SU-DHL-6 (cell line): ENCODE data around the gene ITGA2B.

Source experiments
- H2AFZ ChIP-seq: fragments of 200-600 bp; sonication (generic); 2 replicates; pipeline ENCODE4 v1.6.1; 2014; ENCODE audit warnings: low read depth, mild to moderate bottlenecking, moderate library complexity, mixed read lengths, antibody characterized with exemption, low read length; ENCODE audit not compliant: severe bottlenecking
- H3F3A ChIP-seq: fragments of 200-600 bp; shearing (Covaris generic); 2 replicates; pipeline ENCODE4 v1.6.0; 2016; ENCODE audit warnings: antibody characterized with exemption, mild to moderate bottlenecking; ENCODE audit not compliant: insufficient read depth
- H3K27ac ChIP-seq: fragments of 200-600 bp; sonication (generic); 2 replicates; pipeline ENCODE4 v1.5.1; 2016; ENCODE audit warnings: low read depth, mild to moderate bottlenecking, low read length, moderate library complexity, mixed read lengths
- H3K27me3 ChIP-seq: fragments of 200-600 bp; sonication (generic), shearing (Covaris generic); 2 replicates; pipeline ENCODE4 v1.6.0; 2014; ENCODE audit warnings: mild to moderate bottlenecking, low read length
- H3K36me3 ChIP-seq: fragments of 200-600 bp; sonication (generic); 2 replicates; pipeline ENCODE4 v1.6.1; 2014; ENCODE audit warnings: mild to moderate bottlenecking, low read length, mixed read lengths
- H3K4me2 ChIP-seq: fragments of 300-600, 200-600 bp; shearing (Covaris generic), sonication (generic); 2 replicates; pipeline ENCODE4 v1.6.0; 2014; ENCODE audit warnings: low read length, low read depth, mild to moderate bottlenecking; ENCODE audit not compliant: poor library complexity, severe bottlenecking
- H3K4me3 ChIP-seq: fragments of 200-600 bp; sonication (generic); 2 replicates; pipeline ENCODE4 v1.5.1; 2014; ENCODE audit warnings: antibody characterized with exemption, low read length, mild to moderate bottlenecking, mixed read lengths; ENCODE audit not compliant: insufficient read depth, poor library complexity, severe bottlenecking
- H3K79me2 ChIP-seq: fragments of 200-600 bp; sonication (generic); 2 replicates; pipeline ENCODE4 v1.6.1; 2014; ENCODE audit warnings: mild to moderate bottlenecking, low read length, moderate library complexity; ENCODE audit not compliant: insufficient read depth
- H3K9ac ChIP-seq: fragments of 200-600 bp; sonication (generic); 2 replicates; pipeline ENCODE4 v1.7.0; 2014; ENCODE audit warnings: mild to moderate bottlenecking, low read length
- H3K9me2 ChIP-seq: fragments of 200-600 bp; sonication (generic); replicated peaks from 2 replicates; pipeline ENCODE4 v1.6.1; 2014; ENCODE audit warnings: low read length; ENCODE audit not compliant: insufficient read depth
- H3K9me3 ChIP-seq: fragments of 200-600 bp; sonication (generic); 2 replicates; pipeline ENCODE4 v1.6.1; 2014; ENCODE audit warnings: low read length, mixed read lengths; ENCODE audit not compliant: insufficient read depth
- H4K20me1 ChIP-seq: fragments of 200-600 bp; sonication (generic); 2 replicates; pipeline ENCODE4 v1.6.1; 2014; ENCODE audit warnings: low read depth, mild to moderate bottlenecking, antibody characterized with exemption, low read length, moderate library complexity, mixed read lengths
- CTCF ChIP-seq: fragments of 200-600 bp; sonication (generic); IDR thresholded peaks from one replicate; pipeline ENCODE4 v1.5.1; 2017; ENCODE audit warnings: antibody characterized with exemption, mild to moderate bottlenecking, low read length, moderate library complexity; ENCODE audit not compliant: insufficient read depth, poor library complexity, severe bottlenecking
- EZH2phosphoT487 ChIP-seq: fragments of 200-600 bp; sonication (generic), shearing (Covaris generic); conservative IDR thresholded peaks from 2 replicates; pipeline ENCODE4 v1.6.1; 2018; ENCODE audit warnings: mild to moderate bottlenecking, antibody characterized with exemption, low read length, moderate library complexity, mixed read lengths

The ITGA2B gene

GRCh38 chr17:44409309-44410028, 20.0 kb upstream of the ITGA2B start:
- Histone ChIP-seq H3K4me3 (no peak overlapping the region), H3K9ac (no peak overlapping the region), H3K79me2 (no peaks in the 10 kb centered on the region), H2AFZ (no peak overlapping the region), H3K4me2 (no peak overlapping the region), H3K36me3 (no peaks in the 10 kb centered on the region), H3K9me3 (no peaks in the 10 kb centered on the region), H3F3A (no peaks in the 10 kb centered on the region), H3K9me2 (no peaks in the 10 kb centered on the region), H3K27ac (no peak overlapping the region), H4K20me1 (no peaks in the 10 kb centered on the region), H3K27me3 (no peaks in the 10 kb centered on the region)
- no peak for TF ChIP-seq CTCF
- no peak for TF ChIP-seq EZH2phosphoT487

- TF ChIP-seq CTCF = no peak
- no peak for TF ChIP-seq EZH2phosphoT487
- no peaks in the 10 kb centered on the region for H3K9me3 ChIP-seq
- H2AFZ ChIP-seq = no peak overlapping the region
- H3K79me2 ChIP-seq = no peaks in the 10 kb centered on the region
- no peaks in the 10 kb centered on the region for H4K20me1 ChIP-seq
- no peaks in the 10 kb centered on the region for H3K9me2 ChIP-seq
- no peak overlapping the region for H3K4me3 ChIP-seq
- H3K27me3 ChIP-seq = no peaks in the 10 kb centered on the region
- no peaks in the 10 kb centered on the region for H3F3A ChIP-seq
- H3K4me2 ChIP-seq = no peak overlapping the region
- H3K36me3 ChIP-seq = no peaks in the 10 kb centered on the region
- no peak overlapping the region for H3K9ac ChIP-seq
- no peak overlapping the region for H3K27ac ChIP-seq
These were observed 19.3 kb upstream of the ITGA2B start for GRCh38 chr17:44408786-44409185.

GRCh38 chr17:44402564-44403172, 13.2 kb upstream of the ITGA2B start:
- H3K36me3 ChIP-seq = peaks cover 6% of the 10 kb centered on the region; the same call in 1 of the 2 replicates
- no peak overlapping the region for H3K27ac ChIP-seq
- no peak overlapping the region for H3K4me3 ChIP-seq
- no peaks in the 10 kb centered on the region for H3K79me2 ChIP-seq
- no peaks in the 10 kb centered on the region for H3K9me3 ChIP-seq
- no peak for TF ChIP-seq CTCF
- TF ChIP-seq EZH2phosphoT487 = no peak
- no peaks in the 10 kb centered on the region for H4K20me1 ChIP-seq
- H2AFZ ChIP-seq = no peak overlapping the region
- H3K4me2 ChIP-seq = peak overlapping the region; percentile 11
- no peak overlapping the region for H3K9ac ChIP-seq
- H3K27me3 ChIP-seq = no peaks in the 10 kb centered on the region
- H3K9me2 ChIP-seq = no peaks in the 10 kb centered on the region
- no peaks in the 10 kb centered on the region for H3F3A ChIP-seq
